ENCODE data around the gene CFAP97. TPM values are rescaled to one million over a fixed set of nuclear protein-coding genes. Genes with fewer than 3 reads are reported as not detected.

Gene CFAP97
- total and polyA plus RNA-seq, 9 of the 15 experiments (the other 6 are each of a cell fraction or from before 2014, with no cell fraction given) = 17.3 to 57.8 (median 44.4) TPM

DNA sequence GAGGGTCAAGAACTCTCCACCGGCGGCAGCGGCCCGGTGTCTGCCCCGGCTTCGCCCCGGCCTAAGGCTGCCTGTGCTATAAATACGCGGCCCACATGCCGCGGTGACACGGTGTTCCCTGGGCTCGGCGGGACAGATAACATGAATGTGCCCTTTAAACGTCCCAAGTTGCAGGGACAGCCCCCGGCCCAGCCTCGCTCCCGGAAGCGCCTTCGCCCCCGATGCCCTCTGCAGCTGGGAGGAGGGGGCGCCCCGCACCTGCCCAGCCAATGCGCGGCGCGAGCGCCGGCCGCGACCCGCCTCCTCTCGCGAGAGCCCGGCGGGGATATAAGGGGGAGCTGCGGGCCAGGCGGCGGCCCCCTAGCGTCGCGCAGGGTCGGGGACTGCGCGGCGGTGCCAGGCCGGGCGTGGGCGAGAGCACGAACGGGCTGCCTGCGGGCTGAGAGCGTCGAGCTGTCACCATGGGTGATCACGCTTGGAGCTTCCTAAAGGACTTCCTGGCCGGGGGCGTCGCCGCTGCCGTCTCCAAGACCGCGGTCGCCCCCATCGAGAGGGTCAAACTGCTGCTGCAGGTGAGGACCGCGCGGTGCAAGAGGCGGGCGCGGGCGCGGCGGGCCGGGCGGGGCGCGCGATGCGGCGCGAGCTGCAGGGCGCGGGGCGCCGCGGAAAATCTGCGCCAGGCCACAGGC lies 60.7 kb downstream of the CFAP97 start, which contains the start of gene SLC25A4 (continued):
- no peak for TF ChIP-seq PCBP2 (IDR thresholded peaks at IDR 0.05; ENCODE audit: low read depth, low read length, poor library complexity, severe bottlenecking)
- TF ChIP-seq PHTF2 (CRISPR knock-in tag; IDR thresholded peaks at IDR 0.05) = no peak
- TF ChIP-seq, protein P1, sequence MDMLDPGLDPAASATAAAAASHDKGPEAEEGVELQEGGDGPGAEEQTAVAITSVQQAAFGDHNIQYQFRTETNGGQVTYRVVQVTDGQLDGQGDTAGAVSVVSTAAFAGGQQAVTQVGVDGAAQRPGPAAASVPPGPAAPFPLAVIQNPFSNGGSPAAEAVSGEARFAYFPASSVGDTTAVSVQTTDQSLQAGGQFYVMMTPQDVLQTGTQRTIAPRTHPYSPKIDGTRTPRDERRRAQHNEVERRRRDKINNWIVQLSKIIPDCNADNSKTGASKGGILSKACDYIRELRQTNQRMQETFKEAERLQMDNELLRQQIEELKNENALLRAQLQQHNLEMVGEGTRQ (CRISPR knock-in tag; IDR thresholded peaks at IDR 0.05) = no peak
- TF ChIP-seq, protein P2, sequence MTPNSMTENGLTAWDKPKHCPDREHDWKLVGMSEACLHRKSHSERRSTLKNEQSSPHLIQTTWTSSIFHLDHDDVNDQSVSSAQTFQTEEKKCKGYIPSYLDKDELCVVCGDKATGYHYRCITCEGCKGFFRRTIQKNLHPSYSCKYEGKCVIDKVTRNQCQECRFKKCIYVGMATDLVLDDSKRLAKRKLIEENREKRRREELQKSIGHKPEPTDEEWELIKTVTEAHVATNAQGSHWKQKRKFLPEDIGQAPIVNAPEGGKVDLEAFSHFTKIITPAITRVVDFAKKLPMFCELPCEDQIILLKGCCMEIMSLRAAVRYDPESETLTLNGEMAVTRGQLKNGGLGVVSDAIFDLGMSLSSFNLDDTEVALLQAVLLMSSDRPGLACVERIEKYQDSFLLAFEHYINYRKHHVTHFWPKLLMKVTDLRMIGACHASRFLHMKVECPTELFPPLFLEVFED (CRISPR knock-in tag; conservative IDR thresholded peaks at IDR 0.05) = no peak
- TF ChIP-seq, protein P3, sequence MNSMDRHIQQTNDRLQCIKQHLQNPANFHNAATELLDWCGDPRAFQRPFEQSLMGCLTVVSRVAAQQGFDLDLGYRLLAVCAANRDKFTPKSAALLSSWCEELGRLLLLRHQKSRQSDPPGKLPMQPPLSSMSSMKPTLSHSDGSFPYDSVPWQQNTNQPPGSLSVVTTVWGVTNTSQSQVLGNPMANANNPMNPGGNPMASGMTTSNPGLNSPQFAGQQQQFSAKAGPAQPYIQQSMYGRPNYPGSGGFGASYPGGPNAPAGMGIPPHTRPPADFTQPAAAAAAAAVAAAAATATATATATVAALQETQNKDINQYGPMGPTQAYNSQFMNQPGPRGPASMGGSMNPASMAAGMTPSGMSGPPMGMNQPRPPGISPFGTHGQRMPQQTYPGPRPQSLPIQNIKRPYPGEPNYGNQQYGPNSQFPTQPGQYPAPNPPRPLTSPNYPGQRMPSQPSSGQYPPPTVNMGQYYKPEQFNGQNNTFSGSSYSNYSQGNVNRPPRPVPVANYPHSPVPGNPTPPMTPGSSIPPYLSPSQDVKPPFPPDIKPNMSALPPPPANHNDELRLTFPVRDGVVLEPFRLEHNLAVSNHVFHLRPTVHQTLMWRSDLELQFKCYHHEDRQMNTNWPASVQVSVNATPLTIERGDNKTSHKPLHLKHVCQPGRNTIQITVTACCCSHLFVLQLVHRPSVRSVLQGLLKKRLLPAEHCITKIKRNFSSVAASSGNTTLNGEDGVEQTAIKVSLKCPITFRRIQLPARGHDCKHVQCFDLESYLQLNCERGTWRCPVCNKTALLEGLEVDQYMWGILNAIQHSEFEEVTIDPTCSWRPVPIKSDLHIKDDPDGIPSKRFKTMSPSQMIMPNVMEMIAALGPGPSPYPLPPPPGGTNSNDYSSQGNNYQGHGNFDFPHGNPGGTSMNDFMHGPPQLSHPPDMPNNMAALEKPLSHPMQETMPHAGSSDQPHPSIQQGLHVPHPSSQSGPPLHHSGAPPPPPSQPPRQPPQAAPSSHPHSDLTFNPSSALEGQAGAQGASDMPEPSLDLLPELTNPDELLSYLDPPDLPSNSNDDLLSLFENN (IDR thresholded peaks at IDR 0.05; ENCODE audit: low read depth in 2 of 2, low read length in 2 of 2) = peak in 1 of 2 experiments; percentile 71; a peak in 2 of 4 replicates
- peak; percentile 79 to 83 for TF ChIP-seq NRF1 (conservative IDR thresholded peaks at IDR 0.05 in 1 of 2, IDR thresholded peaks at IDR 0.05 in 1 of 2)
- TF ChIP-seq MTA3 (IDR thresholded peaks at IDR 0.05; ENCODE audit: borderline replicate concordance) = peak; percentile 98
- TF ChIP-seq RAD21 (CRISPR knock-in tag; conservative IDR thresholded peaks at IDR 0.05 in 1 of 2, IDR thresholded peaks at IDR 0.05 in 1 of 2) = 0 out of 4 replicates have a peak, but pooled peaks of 1 of the 2 experiments have one; percentile 11
- peak; percentile 27 for TF ChIP-seq SP2 (IDR thresholded peaks at IDR 0.05; ENCODE audit: extremely low read depth, low read depth, low read length, poor library complexity, severe bottlenecking)
- TF ChIP-seq SMC3 (conservative IDR thresholded peaks at IDR 0.05; ENCODE audit: insufficient read depth, low read depth, low read length) = 0 out of 2 replicates have a peak, but pooled peaks have one; percentile 11
- peak; percentile 13 for TF ChIP-seq DACH1 (IDR thresholded peaks at IDR 0.05; ENCODE audit: partially characterized antibody)
- TF ChIP-seq KAT7 (CRISPR knock-in tag; IDR thresholded peaks at IDR 0.05; ENCODE audit: borderline replicate concordance) = no peak
- TF ChIP-seq MED1 (CRISPR knock-in tag; IDR thresholded peaks at IDR 0.05; ENCODE audit: borderline replicate concordance) = no peak
- TF ChIP-seq, protein P4, sequence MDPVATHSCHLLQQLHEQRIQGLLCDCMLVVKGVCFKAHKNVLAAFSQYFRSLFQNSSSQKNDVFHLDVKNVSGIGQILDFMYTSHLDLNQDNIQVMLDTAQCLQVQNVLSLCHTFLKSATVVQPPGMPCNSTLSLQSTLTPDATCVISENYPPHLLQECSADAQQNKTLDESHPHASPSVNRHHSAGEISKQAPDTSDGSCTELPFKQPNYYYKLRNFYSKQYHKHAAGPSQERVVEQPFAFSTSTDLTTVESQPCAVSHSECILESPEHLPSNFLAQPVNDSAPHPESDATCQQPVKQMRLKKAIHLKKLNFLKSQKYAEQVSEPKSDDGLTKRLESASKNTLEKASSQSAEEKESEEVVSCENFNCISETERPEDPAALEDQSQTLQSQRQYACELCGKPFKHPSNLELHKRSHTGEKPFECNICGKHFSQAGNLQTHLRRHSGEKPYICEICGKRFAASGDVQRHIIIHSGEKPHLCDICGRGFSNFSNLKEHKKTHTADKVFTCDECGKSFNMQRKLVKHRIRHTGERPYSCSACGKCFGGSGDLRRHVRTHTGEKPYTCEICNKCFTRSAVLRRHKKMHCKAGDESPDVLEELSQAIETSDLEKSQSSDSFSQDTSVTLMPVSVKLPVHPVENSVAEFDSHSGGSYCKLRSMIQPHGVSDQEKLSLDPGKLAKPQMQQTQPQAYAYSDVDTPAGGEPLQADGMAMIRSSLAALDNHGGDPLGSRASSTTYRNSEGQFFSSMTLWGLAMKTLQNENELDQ (CRISPR knock-in tag; IDR thresholded peaks at IDR 0.05; ENCODE audit: borderline replicate concordance) = no peak
- peak; percentile 52 for TF ChIP-seq RBM22 (IDR thresholded peaks at IDR 0.05; ENCODE audit: low read depth, low read length, poor library complexity, severe bottlenecking)
- no peak for TF ChIP-seq PHB (CRISPR knock-in tag; IDR thresholded peaks at IDR 0.05)
- peak; percentile 74; the same call in 1 of the 2 replicates for TF ChIP-seq ILF3 (IDR thresholded peaks at IDR 0.05; ENCODE audit: borderline replicate concordance)
- TF ChIP-seq FOXP1 (CRISPR knock-in tag; IDR thresholded peaks at IDR 0.05) = peak; percentile 86; the same call in 1 of the 2 replicates
- TF ChIP-seq CBX5 (IDR thresholded peaks at IDR 0.05; ENCODE audit: borderline replicate concordance, low read depth) = no peak
